GM12892 (cell line): ENCODE measurements around the gene DLG2.

Experiments
- DNase-seq: peaks from one replicate; pipeline ENCODE4 v3.0.0; 2011; ENCODE audit not compliant: insufficient read length
- FAIRE-seq: peaks from 2 replicates; lab custom pipeline; 2011; peaks lifted over from hg19 to GRCh38; lab: Jason Lieb, UNC
- POLR2A ChIP-seq: IDR thresholded peaks from 2 replicates; pipeline ENCODE4 v1.6.1; 2011; ENCODE audit warnings: low read depth, low read length, control low read depth
- POLR2AphosphoS5 ChIP-seq: IDR thresholded peaks from 2 replicates; pipeline ENCODE4 v1.6.1; 2011; ENCODE audit warnings: low read depth, low read length, control low read depth
- TAF1 ChIP-seq: IDR thresholded peaks from 2 replicates; pipeline ENCODE4 v1.6.1; 2011; ENCODE audit warnings: low read depth, mild to moderate bottlenecking, control low read depth, low read length, borderline replicate concordance

The DLG2 gene

GRCh38 chr11:84034484-84034883 is 1592.7 kb downstream of the DLG2 start:
- DNase-seq (no peak), FAIRE-seq (no peak)
- TF ChIP-seq POLR2A (no peak), TAF1 (no peak), POLR2AphosphoS5 (no peak)

DNA sequence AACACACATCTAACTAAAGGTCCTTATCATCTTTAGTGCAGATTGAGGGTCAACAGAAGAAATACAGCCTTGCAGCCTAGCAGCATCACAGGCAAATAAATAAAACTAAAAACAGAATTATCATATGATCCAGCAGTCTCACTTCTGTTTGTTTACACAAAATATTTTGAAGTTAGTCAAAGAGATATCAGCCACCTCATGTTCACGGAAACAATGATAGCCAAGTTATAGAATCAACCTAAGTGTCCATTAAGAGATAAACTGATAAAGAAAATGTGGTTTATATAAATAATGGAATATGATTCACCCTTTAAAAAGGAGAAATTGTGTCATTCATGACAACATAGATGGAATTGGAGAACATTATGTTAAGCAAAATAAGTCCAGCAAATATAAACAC is 1602.9 kb downstream of the DLG2 start:
- TF ChIP-seq POLR2AphosphoS5 (no peak), POLR2A (no peak), TAF1 (no peak)
- no peak for FAIRE-seq

GRCh38 chr11:84022695-84023094 is 1604.4 kb downstream of the DLG2 start:
- DNase-seq (no peak), FAIRE-seq (no peak)
- no peak for TF ChIP-seq TAF1
- TF ChIP-seq POLR2A = no peak
- no peak for TF ChIP-seq POLR2AphosphoS5

More for the DNA sequence above, 1602.9 kb downstream of the DLG2 start:
- no peak for DNase-seq

DNA sequence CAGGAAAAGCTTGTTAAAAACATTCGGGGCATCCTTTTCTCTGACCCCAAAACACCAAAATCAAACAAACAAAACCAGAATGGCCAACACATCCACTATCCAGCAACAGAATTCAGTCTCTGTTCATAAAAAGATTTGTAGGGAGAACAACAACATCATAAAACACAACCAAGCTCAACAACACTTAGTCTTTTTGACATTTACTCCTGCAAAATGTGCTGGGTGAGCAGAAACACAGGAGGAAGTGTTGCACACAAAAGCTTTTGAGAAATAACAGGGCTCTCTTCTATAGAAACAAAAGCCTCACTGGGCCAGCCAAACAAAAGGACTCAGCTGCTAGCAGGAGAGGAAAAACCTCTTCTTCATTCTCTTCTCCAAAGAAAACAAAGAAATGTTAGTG is 1604.9 kb downstream of the DLG2 start:
- TF ChIP-seq POLR2AphosphoS5 (no peak), TAF1 (no peak), POLR2A (no peak)
- DNase-seq = no peak
- no peak for FAIRE-seq

- FAIRE-seq = no peak
- TF ChIP-seq POLR2AphosphoS5 (no peak), POLR2A (no peak), TAF1 (no peak)
These were observed 1605.9 kb downstream of the DLG2 start for GRCh38 chr11:84021291-84021690.

DNA sequence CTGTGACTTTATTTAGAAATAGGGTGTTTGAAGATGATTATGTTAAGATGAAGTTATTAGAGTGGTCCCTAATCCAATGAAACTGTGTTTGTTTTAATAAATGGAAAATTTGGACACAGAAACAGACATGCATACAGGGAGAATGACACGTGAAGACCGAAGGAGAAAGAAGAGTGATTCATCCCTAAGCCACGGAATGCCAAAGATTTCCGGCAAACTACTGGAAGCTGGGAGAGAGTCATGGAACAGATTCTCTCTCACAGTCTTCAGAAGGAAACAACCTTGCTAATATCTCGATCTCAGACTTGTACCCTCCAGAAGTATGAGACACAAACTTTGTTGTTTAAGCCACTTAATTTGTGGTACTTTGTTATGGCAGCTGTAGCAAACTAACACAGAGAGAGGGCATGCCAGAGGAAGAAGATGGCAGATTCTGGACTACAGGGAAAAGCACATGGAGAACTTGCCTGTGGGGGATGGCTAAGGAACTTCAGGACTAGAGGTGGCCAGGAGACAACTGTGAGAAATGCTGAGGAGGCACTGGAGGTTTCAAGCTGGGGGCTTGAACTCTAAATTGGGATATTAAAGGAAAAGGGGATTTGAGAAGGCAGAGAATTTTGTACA is 1607.5 kb downstream of the DLG2 start:
- DNase-seq (no peak), FAIRE-seq (no peak)
- TF ChIP-seq TAF1 (no peak), POLR2AphosphoS5 (no peak), POLR2A (no peak)

More at GRCh38 chr11:84021291-84021690, 1605.9 kb downstream of the DLG2 start:
- DNase-seq = no peak

DNA sequence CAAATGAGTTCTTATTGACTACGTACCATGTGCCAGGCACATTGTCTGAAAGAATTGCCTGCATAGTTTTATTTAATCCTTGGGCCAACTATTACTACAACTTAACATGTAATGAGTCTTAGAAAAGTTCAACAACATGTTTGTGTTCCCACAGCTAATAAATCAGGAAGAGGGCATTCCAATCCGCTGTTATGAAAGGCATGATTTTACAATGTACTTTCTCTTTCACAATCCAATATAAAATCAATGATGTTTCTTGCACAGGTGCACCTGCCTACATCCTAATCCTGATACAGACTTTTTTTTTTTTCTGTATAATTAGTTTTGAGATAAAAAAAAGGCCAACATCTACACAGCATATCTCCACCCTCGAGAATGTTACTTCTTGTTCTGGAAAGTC is 1612.6 kb downstream of the DLG2 start:
- no peak for DNase-seq
- TF ChIP-seq POLR2AphosphoS5 (no peak), POLR2A (no peak), TAF1 (no peak)
- no peak for FAIRE-seq

DNA sequence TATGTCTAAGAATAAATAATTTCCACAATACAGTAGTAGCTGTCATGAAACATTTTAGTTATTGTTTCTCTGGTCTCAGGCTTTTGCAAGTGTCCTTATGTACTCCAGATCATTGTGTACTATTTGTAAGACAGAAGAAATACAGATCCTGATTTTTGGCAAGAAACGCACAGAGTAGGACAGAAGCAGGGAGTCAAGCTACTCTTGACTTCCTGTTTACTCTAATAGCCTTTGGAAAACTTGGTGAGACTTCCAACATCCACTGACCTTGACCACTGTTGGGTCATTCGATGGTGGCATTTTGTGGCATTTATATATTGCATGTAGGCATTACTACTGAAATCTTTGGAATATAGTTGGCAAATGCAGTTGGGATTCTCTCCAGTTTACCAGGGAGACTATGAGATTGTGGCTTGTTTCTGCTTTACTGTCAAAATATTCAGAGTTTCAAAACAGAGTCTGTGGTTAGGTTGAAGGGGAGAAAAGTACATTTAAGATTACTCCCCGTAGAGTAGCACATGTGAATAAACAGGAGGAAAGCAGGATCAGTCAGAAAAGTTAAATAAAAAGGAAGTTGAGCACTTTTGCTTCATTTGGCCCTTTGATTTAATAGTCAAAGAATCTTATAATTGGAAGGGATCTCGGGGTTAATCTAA is 1614.8 kb downstream of the DLG2 start:
- no peak for TF ChIP-seq POLR2A
- TF ChIP-seq POLR2AphosphoS5 = no peak
- no peak for TF ChIP-seq TAF1
- DNase-seq (no peak), FAIRE-seq (no peak)

- DNase-seq = no peak
- no peak for TF ChIP-seq POLR2A
- TF ChIP-seq POLR2AphosphoS5 = no peak
- no peak for TF ChIP-seq TAF1
- no peak for FAIRE-seq
These were observed 1624.0 kb downstream of the DLG2 start for GRCh38 chr11:84003181-84003580.

- DNase-seq = no peak
- TF ChIP-seq TAF1 = no peak
- TF ChIP-seq POLR2A = no peak
- no peak for TF ChIP-seq POLR2AphosphoS5
- FAIRE-seq = no peak
These were observed 1628.2 kb downstream of the DLG2 start for GRCh38 chr11:83998921-83999320.

DNA sequence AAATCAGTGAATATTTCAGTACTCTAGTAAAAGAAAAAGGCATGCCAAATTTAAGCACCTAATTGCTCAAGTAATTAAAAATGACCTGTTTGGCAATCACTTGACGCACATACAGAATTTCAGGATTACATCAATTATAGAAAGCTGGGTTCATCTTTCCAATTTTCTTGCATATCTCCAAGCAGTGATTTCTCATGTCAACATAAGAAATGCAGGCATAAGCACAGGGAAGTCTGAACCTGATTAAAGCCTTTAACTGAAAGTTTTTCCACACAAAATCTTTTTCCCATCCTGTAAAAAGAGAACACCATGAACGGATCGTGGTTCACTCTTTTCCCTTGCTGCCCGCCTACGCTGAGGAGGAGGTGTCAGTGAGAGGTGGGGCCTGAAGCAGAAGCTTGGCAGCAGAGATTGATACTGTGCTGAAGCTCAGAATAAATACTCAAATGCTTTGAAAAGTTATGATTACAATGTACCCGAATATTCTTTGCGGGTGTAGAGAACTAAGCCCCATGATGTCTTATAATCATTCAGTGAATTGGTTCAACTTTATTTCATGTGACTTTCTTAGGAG is 1636.9 kb downstream of the DLG2 start:
- DNase-seq (no peak), FAIRE-seq (no peak)
- no peak for TF ChIP-seq TAF1
- no peak for TF ChIP-seq POLR2AphosphoS5
- no peak for TF ChIP-seq POLR2A

GRCh38 chr11:83982825-83983224 is 1644.3 kb downstream of the DLG2 start:
- FAIRE-seq = no peak
- DNase-seq = no peak
- no peak for TF ChIP-seq TAF1
- no peak for TF ChIP-seq POLR2A
- TF ChIP-seq POLR2AphosphoS5 = no peak
